ENCODE measurements around the gene CHD5. TPM values are rescaled to one million over a fixed set of nuclear protein-coding genes. Genes with fewer than 3 reads are reported as not detected.

The CHD5 gene
- total and polyA plus RNA-seq, 2 of the 4 experiments (the other 2 are of a cell fraction): under 0.01 to 0.09 TPM

DNA sequence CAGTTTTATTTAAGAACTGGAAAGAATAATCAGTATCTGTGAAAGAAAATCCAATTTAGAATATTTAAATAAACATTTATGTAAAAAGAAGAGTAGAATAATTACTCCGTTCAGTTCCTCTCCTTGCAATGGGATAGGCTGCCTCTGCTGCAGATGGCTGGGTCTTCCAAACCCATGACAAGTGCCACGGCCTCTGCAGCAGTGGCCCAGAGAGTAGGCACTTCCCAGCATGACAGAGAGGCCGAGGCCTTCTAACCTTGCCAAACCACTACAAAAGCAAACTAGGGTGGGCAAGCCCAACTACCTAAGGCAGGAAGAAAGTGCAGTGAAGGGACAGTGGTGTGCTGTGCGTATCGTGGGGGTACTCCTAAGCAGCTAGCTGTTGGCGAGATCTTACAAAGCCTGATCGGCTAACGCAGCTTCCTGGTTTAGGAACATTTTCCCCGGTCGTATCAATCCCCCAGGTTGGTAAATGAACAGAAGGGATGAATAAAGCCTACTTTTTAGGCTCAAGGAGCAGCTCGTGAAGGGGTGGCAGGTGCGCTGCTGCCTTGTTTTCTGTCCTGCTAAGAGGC is 41.2 kb upstream of the CHD5 start:
- no TSS peak for BruUV-seq (replicated peaks)
- CTCF ChIA-PET: interaction anchor here (0.7 kb wide), 1 partner anchor 14 kb away, joined by 3 read pairs; no protein-coding TSS in a partner anchor
- WGBS, 2 experiments (ENCODE audit: extremely low coverage in 2 of 2, insufficient read length in 1 of 2): 100% methylated on average over 2 of the region's 12 CpGs; no CpG with 5 or more reads in 1 of the 2 experiments

More for the DNA sequence above, 41.2 kb upstream of the CHD5 start:
- POLR2A ChIA-PET (ENCODE audit: unreplicated experiment): no interaction called here
- no peaks in the 10 kb centered on the region for H3K4me1 ChIP-seq (ENCODE audit: control insufficient read depth, insufficient read depth, low read length)
- no peak overlapping the region for H2AK5ac ChIP-seq (ENCODE audit: low read depth, low read length)
- H2AFZ ChIP-seq (replicated peaks; ENCODE audit: low read length, poor library complexity): no peak overlapping the region
- no peak overlapping the region for H3K14ac ChIP-seq (replicated peaks; ENCODE audit: low read depth, low read length)
- no peak overlapping the region for H3K9ac ChIP-seq (ENCODE audit: low read depth, low read length)
- no peaks in the 10 kb centered on the region for H3K27me3 ChIP-seq (ENCODE audit: control insufficient read depth, insufficient read depth, low read length)
- in situ Hi-C loops (cut with MboI; ENCODE audit: low sequenced_read_pairs): no loop called here
- H3K4me2 ChIP-seq (ENCODE audit: low read depth, low read length): no peak overlapping the region
- H2BK15ac ChIP-seq (ENCODE audit: low read depth, low read length): no peak overlapping the region
- H4K8ac ChIP-seq (ENCODE audit: low read depth in 2 of 2, low read length in 2 of 2): no peak overlapping the region
- no peak overlapping the region for H2BK5ac ChIP-seq (ENCODE audit: low read depth, low read length, poor library complexity, severe bottlenecking)
- H3K4me3 ChIP-seq (ENCODE audit: insufficient read depth, low read depth, low read length): no peak overlapping the region
- no peak overlapping the region for H3K56ac ChIP-seq (ENCODE audit: extremely low read depth, insufficient read depth, low read length)
- H3K79me1 ChIP-seq (ENCODE audit: low read depth in 1 of 2, low read length in 2 of 2): peaks cover 0 to 2% of the 10 kb centered on the region in 2 experiments; a peak in 1 of 4 replicates
- no peaks in the 10 kb centered on the region for H3K9me3 ChIP-seq (ENCODE audit: control insufficient read depth, insufficient read depth, low read length)
- no peak for ATAC-seq (ENCODE audit: low read depth)
- dilution Hi-C loops (cut with HindIII; ENCODE audit: low sequenced_read_pairs, unreplicated experiment): no loop called here
- peaks cover 30% of the 10 kb centered on the region for H3K36me3 ChIP-seq (ENCODE audit: control insufficient read depth, insufficient read depth, low read length)
- H2AK9ac ChIP-seq (replicated peaks; ENCODE audit: low read depth, low read length, poor library complexity): no peak overlapping the region
- H4K20me1 ChIP-seq (ENCODE audit: insufficient read depth, low read length): no peaks in the 10 kb centered on the region; the same call in 1 of the 2 replicates
- H3K18ac ChIP-seq (ENCODE audit: low read depth, low read length): no peak overlapping the region
- no peak overlapping the region for H4K5ac ChIP-seq (ENCODE audit: low read depth, low read length)
- DNase-seq: no peak
- no peak overlapping the region for H2BK20ac ChIP-seq (ENCODE audit: low read depth, low read length)
- TF ChIP-seq USF2 (IDR thresholded peaks at IDR 0.05; ENCODE audit: low read depth, low read length) (no peak), CHD1 (IDR thresholded peaks at IDR 0.05; ENCODE audit: low read depth, low read length) (no peak)
- H4K91ac ChIP-seq (ENCODE audit: insufficient read depth, low read depth, low read length): no peak overlapping the region
- H3K4ac ChIP-seq (ENCODE audit: low read depth, low read length): no peak overlapping the region
- H3K23ac ChIP-seq (ENCODE audit: low read depth, low read length): no peak overlapping the region
- no peak overlapping the region for H3K27ac ChIP-seq (ENCODE audit: insufficient read depth, low read length)
- H2BK120ac ChIP-seq (ENCODE audit: low read depth, low read length): no peak overlapping the region
- no peaks in the 10 kb centered on the region; the same call in 1 of the 2 replicates for H3K9me1 ChIP-seq (ENCODE audit: insufficient read depth, low read length)
- intact Hi-C loops (cut with micrococcal nuclease): no loop called here

Measured in IMR-90 (cell line).